Nephron progenitor cell (in vitro differentiated cells): ENCODE data around the gene BEND7.

Experiments
- DNase-seq: peaks from one replicate; pipeline ENCODE4 v3.0.0; 2021
- H3K27ac Mint-ChIP-seq: 2 replicates; pipeline ENCODE4 v1.8.0; 2021; ENCODE audit warnings: mild to moderate bottlenecking, moderate library complexity, mixed read lengths
- H3K27me3 Mint-ChIP-seq: 2 replicates; pipeline ENCODE4 v1.8.0; 2021; ENCODE audit warnings: mild to moderate bottlenecking, low read depth, mixed read lengths; ENCODE audit not compliant: poor library complexity
- H3K36me3 Mint-ChIP-seq: 2 replicates; pipeline ENCODE4 v1.8.0; 2021; ENCODE audit warnings: low read depth, mixed read lengths
- H3K4me1 Mint-ChIP-seq: 2 replicates; pipeline ENCODE4 v1.8.0; 2021; ENCODE audit warnings: mixed read lengths
- H3K4me3 Mint-ChIP-seq: 2 replicates; pipeline ENCODE4 v1.8.0; 2021; ENCODE audit warnings: mild to moderate bottlenecking, moderate library complexity, mixed read lengths
- H3K9me3 Mint-ChIP-seq: 2 replicates; pipeline ENCODE4 v1.8.0; 2021; ENCODE audit warnings: mild to moderate bottlenecking, moderate library complexity, mixed read lengths
- CTCF ChIP-seq: fragments of 200-600 bp; sonication (generic); IDR thresholded peaks from 2 replicates; pipeline ENCODE4 v1.5.0; 2021; ENCODE audit warnings: antibody characterized with exemption

The BEND7 gene

GRCh38 chr10:13518076-13518692 is 10.6 kb downstream of the BEND7 start:
- peak; percentile 37 for DNase-seq

GRCh38 chr10:13517675-13518074 is 11.1 kb downstream of the BEND7 start:
- Mint-ChIP-seq H3K4me3 (no peak overlapping the region), H3K9me3 (no peaks in the 10 kb centered on the region), H3K36me3 (peaks cover 12% of the 10 kb centered on the region), H3K4me1 (peaks cover 46% of the 10 kb centered on the region), H3K27ac (no peak overlapping the region), H3K27me3 (no peaks in the 10 kb centered on the region)
- no peak for DNase-seq
- no peak for TF ChIP-seq CTCF

More at GRCh38 chr10:13518076-13518692, 10.6 kb downstream of the BEND7 start:
- TF ChIP-seq CTCF = peak; percentile 45
- Mint-ChIP-seq H3K27ac (no peak overlapping the region), H3K4me1 (peaks cover 47% of the 10 kb centered on the region), H3K27me3 (no peaks in the 10 kb centered on the region), H3K36me3 (peaks cover 12% of the 10 kb centered on the region), H3K4me3 (no peak overlapping the region), H3K9me3 (no peaks in the 10 kb centered on the region)

- Mint-ChIP-seq H3K4me1 (peaks cover 39% of the 10 kb centered on the region), H3K36me3 (peaks cover 12% of the 10 kb centered on the region), H3K27ac (no peak overlapping the region), H3K27me3 (no peaks in the 10 kb centered on the region), H3K4me3 (no peak overlapping the region), H3K9me3 (no peaks in the 10 kb centered on the region)
- TF ChIP-seq CTCF = no peak
- DNase-seq = no peak
Measured at GRCh38 chr10:13516176-13516575, 12.6 kb downstream of the BEND7 start.

GRCh38 chr10:13515467-13515866 is 13.3 kb downstream of the BEND7 start:
- no peak overlapping the region for H3K4me3 Mint-ChIP-seq
- peak; percentile 37 for DNase-seq

GRCh38 chr10:13514296-13514695 is 14.5 kb downstream of the BEND7 start:
- H3K36me3 Mint-ChIP-seq = peaks cover 12% of the 10 kb centered on the region
- TF ChIP-seq CTCF = no peak
- no peak for DNase-seq
- no peaks in the 10 kb centered on the region for H3K27me3 Mint-ChIP-seq
- H3K9me3 Mint-ChIP-seq = no peaks in the 10 kb centered on the region
- H3K4me3 Mint-ChIP-seq = no peak overlapping the region
- H3K27ac Mint-ChIP-seq = no peak overlapping the region
- peaks cover 21% of the 10 kb centered on the region for H3K4me1 Mint-ChIP-seq

More at GRCh38 chr10:13515467-13515866, 13.3 kb downstream of the BEND7 start:
- no peak overlapping the region for H3K27ac Mint-ChIP-seq
- TF ChIP-seq CTCF = no peak
- H3K9me3 Mint-ChIP-seq = no peaks in the 10 kb centered on the region
- H3K36me3 Mint-ChIP-seq = peaks cover 12% of the 10 kb centered on the region
- no peaks in the 10 kb centered on the region for H3K27me3 Mint-ChIP-seq
- H3K4me1 Mint-ChIP-seq = peaks cover 32% of the 10 kb centered on the region

- H3K4me1 Mint-ChIP-seq = peaks cover 9% of the 10 kb centered on the region
- TF ChIP-seq CTCF = no peak
- no peak overlapping the region for H3K27ac Mint-ChIP-seq
- no peaks in the 10 kb centered on the region for H3K27me3 Mint-ChIP-seq
- H3K4me3 Mint-ChIP-seq = no peak overlapping the region
- no peaks in the 10 kb centered on the region for H3K9me3 Mint-ChIP-seq
- peaks cover 8% of the 10 kb centered on the region for H3K36me3 Mint-ChIP-seq
- no peak for DNase-seq
Measured at GRCh38 chr10:13512564-13512963, 16.2 kb downstream of the BEND7 start.
